Astrocyte (in vitro differentiated cells and primary cell): ENCODE data around the gene GSTK1. TPM values are rescaled to one million over a fixed set of nuclear protein-coding genes. Genes with fewer than 3 reads are reported as not detected.

Experiments used
- DNase-seq: peaks from one replicate; pipeline ENCODE4 v3.0.0-alpha.2; 2010; ENCODE audit warnings: low read depth
- FAIRE-seq: peaks from 2 replicates; lab custom pipeline; 2011; peaks lifted over from hg19 to GRCh38; lab: Jason Lieb, UNC
- H2AFZ ChIP-seq: 2 replicates; pipeline ENCODE4 v1.6.0; 2012; ENCODE audit warnings: low read depth, low read length, inconsistent platforms
- H3K27ac ChIP-seq: 2 replicates; pipeline ENCODE4 v1.5.1; 2011; ENCODE audit warnings: low read depth, low read length, inconsistent platforms
- H3K27me3 ChIP-seq: 2 replicates; pipeline ENCODE4 v1.6.0; 2011; ENCODE audit warnings: low read length, inconsistent platforms; ENCODE audit not compliant: insufficient read depth
- H3K36me3 ChIP-seq: 2 replicates; pipeline ENCODE4 v1.5.1; 2011; ENCODE audit warnings: low read length, inconsistent platforms; ENCODE audit not compliant: insufficient read depth
- H3K4me1 ChIP-seq: 2 replicates; pipeline ENCODE4 v1.5.1; 2011; ENCODE audit warnings: low read length, inconsistent platforms; ENCODE audit not compliant: insufficient read depth
- H3K4me2 ChIP-seq: 2 replicates; pipeline ENCODE4 v1.6.0; 2012; ENCODE audit warnings: low read length, inconsistent platforms
- H3K4me3 ChIP-seq: 2 replicates; pipeline ENCODE4 v1.5.1; 2011; ENCODE audit warnings: low read depth, mild to moderate bottlenecking, low read length, inconsistent platforms; ENCODE audit not compliant: insufficient read depth
- H3K79me2 ChIP-seq: 2 replicates; pipeline ENCODE4 v1.6.0; 2012; ENCODE audit warnings: mild to moderate bottlenecking, low read length, inconsistent platforms; ENCODE audit not compliant: insufficient read depth
- H3K9ac ChIP-seq: 2 replicates; pipeline ENCODE4 v1.6.0; 2012; ENCODE audit warnings: mild to moderate bottlenecking, low read length, inconsistent platforms
- H3K9me3 ChIP-seq: 2 replicates; pipeline ENCODE4 v1.5.1; 2012; ENCODE audit warnings: low read depth, mild to moderate bottlenecking, low read length, inconsistent platforms; ENCODE audit not compliant: insufficient read depth
- H4K20me1 ChIP-seq: 2 replicates; pipeline ENCODE4 v1.6.0; 2012; ENCODE audit warnings: low read length, inconsistent platforms; ENCODE audit not compliant: insufficient read depth
- H3K27ac Mint-ChIP-seq: one replicate; pipeline ENCODE4 v1.8.0; 2021; ENCODE audit warnings: mild to moderate bottlenecking, mixed read lengths; ENCODE audit not compliant: unreplicated experiment
- H3K27me3 Mint-ChIP-seq: one replicate; pipeline ENCODE4 v1.8.0; 2021; ENCODE audit warnings: low read depth, mixed read lengths; ENCODE audit not compliant: unreplicated experiment
- H3K36me3 Mint-ChIP-seq: one replicate; pipeline ENCODE4 v1.8.0; 2021; ENCODE audit warnings: low read depth, mixed read lengths; ENCODE audit not compliant: unreplicated experiment
- H3K4me1 Mint-ChIP-seq: one replicate; pipeline ENCODE4 v1.8.0; 2021; ENCODE audit warnings: low read depth, mixed read lengths; ENCODE audit not compliant: unreplicated experiment
- H3K4me3 Mint-ChIP-seq: one replicate; pipeline ENCODE4 v1.8.0; 2021; ENCODE audit warnings: mild to moderate bottlenecking, moderate library complexity, mixed read lengths; ENCODE audit not compliant: unreplicated experiment
- H3K9me3 Mint-ChIP-seq: one replicate; pipeline ENCODE4 v1.8.0; 2021; ENCODE audit warnings: mild to moderate bottlenecking, mixed read lengths; ENCODE audit not compliant: unreplicated experiment
- CTCF ChIP-seq: IDR thresholded peaks from 2 replicates; pipeline ENCODE4 v1.5.1; 2011; ENCODE audit warnings: low read depth, mild to moderate bottlenecking, inconsistent platforms, low read length, moderate library complexity; ENCODE audit not compliant: insufficient read depth
- EZH2 ChIP-seq: IDR thresholded peaks from 2 replicates; pipeline ENCODE4 v1.6.1; 2012; ENCODE audit warnings: mild to moderate bottlenecking, low read length, inconsistent platforms; ENCODE audit not compliant: insufficient read depth
- total RNA-seq: library from RNA; stranded (reverse); gene quantifications from 2 replicates; pipeline ENCODE4 v1.2.1, GENCODE V29; 2021

GSTK1 gene
- total RNA-seq, 1 donor from 2014 or later, result 97.5 TPM

GRCh38 chr7:143300959-143301935 is 38.0 kb downstream of the GSTK1 start:
- Mint-ChIP-seq H3K27me3 (no peaks in the 10 kb centered on the region), H3K36me3 (peaks cover 23% of the 10 kb centered on the region), H3K4me3 (no peak overlapping the region), H3K9me3 (no peaks in the 10 kb centered on the region), H3K4me1 (no peaks in the 10 kb centered on the region), H3K27ac (no peak overlapping the region)
- H3K27me3 ChIP-seq, result no peaks in the 10 kb centered on the region
- TF ChIP-seq EZH2, result no peak
- no peak for TF ChIP-seq CTCF
- H3K4me2 ChIP-seq, result no peak overlapping the region
- H4K20me1 ChIP-seq, result peaks cover 37% of the 10 kb centered on the region
- peaks cover 3% of the 10 kb centered on the region for H3K4me1 ChIP-seq
- peaks cover 78% of the 10 kb centered on the region for H3K36me3 ChIP-seq
- peaks cover 11% of the 10 kb centered on the region for H3K79me2 ChIP-seq
- no peak overlapping the region for H2AFZ ChIP-seq
- FAIRE-seq, result no peak
- H3K27ac ChIP-seq, result no peak overlapping the region
- no peaks in the 10 kb centered on the region for H3K9me3 ChIP-seq
- H3K9ac ChIP-seq, result no peak overlapping the region
- H3K4me3 ChIP-seq, result no peak overlapping the region
- peak; percentile 49 for DNase-seq

- H3K27me3 Mint-ChIP-seq, result no peaks in the 10 kb centered on the region
- H3K4me2 ChIP-seq, result no peak overlapping the region
- peaks cover 76% of the 10 kb centered on the region for H3K36me3 ChIP-seq
Observed at GRCh38 chr7:143303733-143304132, 40.5 kb downstream of the GSTK1 start.

More at GRCh38 chr7:143303733-143304132, 40.5 kb downstream of the GSTK1 start:
- no peaks in the 10 kb centered on the region for H3K4me1 ChIP-seq
- H3K9me3 ChIP-seq, result no peaks in the 10 kb centered on the region
- H3K9ac ChIP-seq, result no peak overlapping the region
- Mint-ChIP-seq H3K4me3 (no peak overlapping the region), H3K4me1 (no peaks in the 10 kb centered on the region), H3K36me3 (peaks cover 23% of the 10 kb centered on the region), H3K27ac (no peak overlapping the region), H3K9me3 (no peaks in the 10 kb centered on the region)
- H3K79me2 ChIP-seq, result peaks cover 4% of the 10 kb centered on the region
- H3K27ac ChIP-seq, result no peak overlapping the region
- DNase-seq, result no peak
- H4K20me1 ChIP-seq, result peaks cover 48% of the 10 kb centered on the region
- no peak overlapping the region for H3K4me3 ChIP-seq
- no peak for TF ChIP-seq CTCF
- TF ChIP-seq EZH2, result no peak
- H2AFZ ChIP-seq, result no peak overlapping the region
- no peak for FAIRE-seq
- no peaks in the 10 kb centered on the region for H3K27me3 ChIP-seq
